ENCODE data around the gene EXD3.
"Not testable (repeated sequence)": the region's sequence is repeated elsewhere in the genome, so short reads cannot be mapped to it uniquely, and the experiment has no call there.

EXD3 gene

DNA sequence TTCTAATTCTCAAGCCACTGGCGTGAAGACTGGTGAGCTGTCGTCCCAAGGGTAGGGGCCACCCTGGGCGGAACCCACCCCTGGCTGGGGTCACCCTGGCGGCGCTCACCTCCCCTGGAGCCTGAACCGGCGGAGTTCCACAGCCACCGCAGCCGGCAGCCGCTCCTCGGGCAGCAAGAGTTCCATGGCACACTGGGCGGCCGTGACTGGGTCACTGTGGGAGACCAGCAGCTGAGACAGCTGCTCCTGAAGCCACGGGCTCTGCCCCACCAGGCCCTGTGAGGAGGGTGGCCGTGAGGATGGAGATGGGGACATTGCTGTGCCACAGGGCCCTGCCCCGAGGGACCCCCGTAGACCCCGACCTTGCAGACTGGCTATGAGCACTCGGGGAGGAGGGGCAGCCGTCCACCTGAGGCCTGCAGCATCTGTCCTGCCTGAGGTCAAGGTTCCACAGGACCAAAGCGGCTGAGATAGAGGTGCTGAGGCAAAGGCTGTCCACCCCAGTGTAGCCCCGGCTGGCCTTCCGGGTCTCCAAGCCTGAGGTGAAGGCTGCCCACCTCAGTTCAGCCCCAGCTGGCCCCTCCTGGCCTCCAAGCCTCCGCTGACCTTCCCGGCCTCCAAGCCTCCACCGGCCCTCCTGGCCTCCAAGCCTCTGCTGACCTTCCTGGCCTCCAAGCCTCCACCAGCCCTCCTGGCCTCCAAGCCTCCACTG lies 70.3 kb downstream of the EXD3 start:
- H3K27me3 Mint-ChIP-seq, result no peaks in the 10 kb centered on the region
- peaks cover 6% of the 10 kb centered on the region for H3K9me3 Mint-ChIP-seq
- H3K27ac Mint-ChIP-seq, result no peak overlapping the region
- H3K36me3 Mint-ChIP-seq, result peaks cover 3% of the 10 kb centered on the region
- no peak overlapping the region for H3K4me3 Mint-ChIP-seq
- no peaks in the 10 kb centered on the region for H3K4me1 Mint-ChIP-seq

DNA sequence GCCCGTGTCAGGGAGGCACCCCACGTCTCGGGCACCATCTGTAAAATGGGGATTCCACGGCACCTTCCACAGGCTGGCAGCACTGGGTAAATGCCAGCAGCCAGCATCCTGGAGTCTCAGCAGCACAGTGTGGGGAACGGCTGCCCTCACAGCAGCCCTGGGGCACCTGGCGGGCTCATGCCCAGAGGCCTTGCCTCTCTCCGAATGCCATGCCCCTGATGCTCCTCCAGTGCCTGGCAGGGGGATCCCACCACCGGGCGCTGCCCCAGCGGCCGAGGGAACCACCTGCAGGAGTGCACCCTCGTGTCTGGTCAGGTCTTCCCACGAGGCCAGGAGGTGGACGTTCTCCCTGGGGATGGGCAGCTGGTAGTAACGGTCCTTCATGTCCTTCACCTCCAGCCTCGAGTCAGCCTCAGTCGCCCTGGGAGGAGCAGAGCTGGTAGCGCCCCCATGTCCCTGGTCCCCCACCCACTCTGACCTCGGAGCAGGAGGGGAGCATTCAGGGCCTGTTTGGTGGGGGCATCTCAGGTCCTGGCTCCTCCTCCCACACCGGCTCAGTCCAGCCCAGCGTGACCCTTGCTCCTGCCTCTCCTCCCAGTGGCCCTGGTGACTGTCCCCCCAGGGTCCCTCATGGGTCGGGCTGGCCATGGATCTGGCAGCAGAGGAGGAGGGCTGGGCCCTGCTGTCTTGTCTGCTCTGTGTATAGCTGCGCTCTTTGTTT lies 71.0 kb downstream of the EXD3 start:
- Mint-ChIP-seq H3K36me3 (peaks cover 2% of the 10 kb centered on the region), H3K27ac (no peak overlapping the region), H3K4me1 (no peaks in the 10 kb centered on the region), H3K9me3 (no peaks in the 10 kb centered on the region), H3K27me3 (no peaks in the 10 kb centered on the region), H3K4me3 (no peak overlapping the region)

DNA sequence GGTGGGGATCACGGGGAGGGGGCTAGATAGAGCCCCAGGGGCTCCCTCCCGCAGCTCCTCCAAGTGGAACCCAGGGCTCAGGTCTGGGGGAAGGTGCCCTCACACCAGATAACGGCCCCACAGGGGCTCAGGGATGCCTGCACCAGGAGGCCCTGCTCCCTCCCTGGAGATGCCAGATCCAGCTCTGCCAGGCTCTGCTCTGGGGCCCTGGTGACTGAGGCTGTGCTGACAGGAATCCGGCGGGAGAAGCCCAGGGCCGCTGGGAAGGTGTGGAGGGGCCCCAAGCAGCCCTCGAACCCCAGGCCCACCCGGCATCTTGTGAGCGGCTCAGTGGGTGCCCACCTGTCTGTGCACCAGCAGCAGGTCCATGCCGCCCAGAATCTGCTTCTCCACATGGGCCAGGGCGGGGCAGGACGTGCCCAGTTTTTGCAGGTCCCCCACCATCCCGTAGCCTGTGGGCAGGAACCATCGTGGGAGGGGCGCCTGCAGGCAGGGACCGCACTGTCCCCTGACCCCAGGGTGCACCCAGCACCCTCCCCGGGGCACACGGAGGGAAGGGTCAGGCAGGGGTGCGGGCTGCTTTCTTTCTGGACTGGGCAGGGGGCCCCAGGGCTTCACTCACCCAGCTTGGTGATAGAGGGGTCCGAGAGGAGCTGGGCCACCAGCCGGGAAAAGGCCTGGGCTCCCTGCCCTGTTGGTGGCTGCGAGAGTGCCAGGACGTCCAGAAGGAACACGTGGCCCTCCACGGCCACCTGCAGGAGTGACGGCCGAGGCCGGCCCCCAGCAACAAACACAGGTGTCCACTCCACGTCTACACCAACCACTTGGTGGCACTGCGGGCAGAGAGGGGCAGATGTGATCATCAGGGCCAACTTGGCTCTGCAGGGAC lies 72.0 kb downstream of the EXD3 start:
- no peaks in the 10 kb centered on the region for H3K4me1 Mint-ChIP-seq
- H3K27me3 Mint-ChIP-seq, result no peaks in the 10 kb centered on the region
- no peak overlapping the region for H3K27ac Mint-ChIP-seq
- H3K4me3 Mint-ChIP-seq, result no peak overlapping the region
- H3K36me3 Mint-ChIP-seq, result peaks cover 6% of the 10 kb centered on the region
- no peaks in the 10 kb centered on the region for H3K9me3 Mint-ChIP-seq

DNA sequence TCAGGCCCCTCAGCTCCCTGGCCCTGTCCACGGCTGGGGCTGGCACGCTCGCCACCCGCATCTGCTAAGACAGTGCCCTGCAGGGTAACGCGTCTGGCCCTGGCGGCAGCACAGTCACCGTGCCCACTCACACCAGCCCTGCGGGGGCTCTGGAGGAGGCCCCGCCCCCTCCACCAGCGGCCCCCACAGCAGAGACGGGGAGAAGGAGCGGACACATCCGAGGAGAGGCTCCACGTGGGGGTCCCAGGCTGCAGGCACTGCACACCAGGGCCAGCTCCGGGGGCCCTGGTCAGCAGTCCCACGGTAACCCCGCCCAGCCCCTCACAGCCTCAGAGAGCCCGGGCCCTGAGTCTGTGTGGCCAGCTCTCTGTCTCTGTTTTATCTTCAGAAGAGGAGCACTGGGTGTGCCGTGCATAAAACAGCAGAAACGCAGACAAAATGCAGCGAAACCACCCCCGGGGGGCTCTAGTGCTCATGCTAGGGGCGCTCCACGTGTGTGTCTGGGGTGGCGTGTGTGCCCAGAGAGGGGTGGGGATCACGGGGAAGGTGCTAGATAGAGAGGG lies 73.4 kb downstream of the EXD3 start:
- peaks cover 7% of the 10 kb centered on the region for H3K36me3 Mint-ChIP-seq
- H3K4me1 Mint-ChIP-seq, result no peaks in the 10 kb centered on the region
- no peaks in the 10 kb centered on the region for H3K9me3 Mint-ChIP-seq
- H3K27ac Mint-ChIP-seq, result no peak overlapping the region
- no peaks in the 10 kb centered on the region for H3K27me3 Mint-ChIP-seq
- no peak overlapping the region for H3K4me3 Mint-ChIP-seq

DNA sequence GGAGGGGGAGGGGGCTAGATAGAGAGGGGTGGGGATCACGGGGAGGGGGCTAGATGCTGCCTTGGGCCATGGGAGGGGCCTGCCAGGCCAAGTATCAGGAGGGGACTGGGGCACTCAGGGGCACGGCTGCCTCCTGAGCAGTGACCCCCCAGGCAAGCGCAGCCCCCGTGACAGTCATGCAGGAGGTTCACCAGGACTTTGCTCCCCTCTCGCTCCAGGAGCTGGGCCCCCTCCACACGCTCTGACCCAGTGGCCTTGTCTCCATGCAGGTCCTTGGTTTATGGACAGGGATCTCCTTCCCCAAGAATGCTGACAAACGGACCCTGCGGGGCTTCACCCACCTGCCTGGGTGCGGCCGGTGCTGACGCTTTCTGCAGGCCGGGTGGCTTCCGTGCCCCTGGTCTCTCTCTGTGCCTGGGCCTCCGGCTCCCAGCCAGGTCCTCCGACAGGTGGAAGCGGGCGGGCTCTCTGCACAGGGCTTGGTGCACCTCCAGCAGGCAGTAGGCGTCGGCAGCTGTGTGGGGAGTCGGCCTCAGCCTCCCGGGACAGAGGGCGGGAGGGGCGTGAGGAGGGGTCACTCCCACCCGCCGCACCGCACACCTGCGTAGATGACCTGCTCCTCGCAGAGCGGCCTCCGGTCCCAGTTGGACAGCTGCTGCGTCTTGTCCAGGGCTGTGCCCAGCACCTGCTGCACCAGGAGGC lies 74.0 kb downstream of the EXD3 start:
- H3K27me3 Mint-ChIP-seq, result no peaks in the 10 kb centered on the region
- no peak overlapping the region for H3K4me3 Mint-ChIP-seq
- peaks cover 7% of the 10 kb centered on the region for H3K36me3 Mint-ChIP-seq
- H3K9me3 Mint-ChIP-seq, result no peaks in the 10 kb centered on the region
- H3K4me1 Mint-ChIP-seq, result no peaks in the 10 kb centered on the region
- no peak overlapping the region for H3K27ac Mint-ChIP-seq

DNA sequence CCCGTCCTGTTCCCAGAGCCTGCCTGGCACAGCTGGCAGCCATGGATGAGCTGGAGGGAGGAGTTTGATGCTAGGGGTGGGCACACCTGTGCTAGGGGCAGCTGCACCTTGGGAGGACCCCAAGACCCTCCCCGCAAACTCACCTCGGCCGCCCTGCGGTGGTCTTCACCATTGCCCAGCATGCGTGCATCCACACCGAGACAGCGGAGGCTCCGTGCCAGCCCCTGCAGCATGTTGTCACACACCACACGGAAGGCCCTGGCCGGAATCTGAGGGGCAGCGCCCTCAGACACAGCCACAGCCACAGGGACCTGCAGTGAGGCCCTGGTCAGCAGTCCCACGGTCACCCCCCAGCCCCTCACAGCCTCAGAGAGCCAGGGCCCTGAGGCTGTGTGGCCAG lies 75.0 kb downstream of the EXD3 start:
- no peaks in the 10 kb centered on the region for H3K27me3 Mint-ChIP-seq
- H3K36me3 Mint-ChIP-seq, result peaks cover 7% of the 10 kb centered on the region
- no peaks in the 10 kb centered on the region for H3K9me3 Mint-ChIP-seq
- H3K4me3 Mint-ChIP-seq, result no peak overlapping the region
- no peaks in the 10 kb centered on the region for H3K4me1 Mint-ChIP-seq
- no peak overlapping the region for H3K27ac Mint-ChIP-seq

DNA sequence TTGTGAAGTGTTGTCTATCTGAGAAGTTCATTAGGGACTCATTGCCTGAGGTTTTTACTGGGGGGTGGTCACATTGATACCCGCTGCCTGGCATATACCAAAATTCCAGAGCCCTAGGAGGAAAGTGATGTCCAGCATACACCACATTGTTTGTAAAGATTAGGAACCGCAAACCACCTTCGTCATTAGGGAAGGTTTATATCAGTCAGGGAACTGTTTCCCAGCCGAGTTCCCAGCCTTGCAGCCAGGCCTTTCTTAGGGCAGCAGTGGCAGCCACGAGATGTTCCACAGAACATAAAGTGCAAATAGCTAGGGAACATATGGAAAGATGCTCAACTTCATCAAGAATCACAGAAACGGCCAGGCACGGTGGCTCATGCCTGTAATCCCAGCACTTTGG lies 80.5 kb downstream of the EXD3 start:
- Mint-ChIP-seq H3K4me3 (no peak overlapping the region), H3K36me3 (peaks cover 7% of the 10 kb centered on the region), H3K4me1 (peaks cover 10% of the 10 kb centered on the region), H3K27ac (no peak overlapping the region), H3K9me3 (no peaks in the 10 kb centered on the region), H3K27me3 (no peaks in the 10 kb centered on the region)

DNA sequence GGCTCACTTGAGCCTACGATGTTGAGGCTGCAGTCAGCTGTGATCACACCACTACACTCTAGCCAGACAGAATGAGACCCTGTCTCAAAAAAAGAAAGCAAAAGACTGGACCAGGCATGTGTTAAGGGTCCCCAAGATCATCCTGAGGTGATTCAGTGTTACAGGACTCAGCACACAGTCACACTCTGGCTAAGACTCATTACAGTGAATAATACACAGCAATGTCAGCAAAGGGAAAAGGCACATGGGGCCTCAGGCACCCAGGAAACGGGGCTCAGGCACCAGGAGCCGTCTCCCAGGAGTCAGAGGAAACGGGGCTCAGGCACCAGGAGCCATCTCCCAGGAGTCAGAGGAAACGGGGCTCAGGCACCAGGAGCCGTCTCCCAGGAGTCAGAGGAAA lies 81.7 kb downstream of the EXD3 start:
- peaks cover 3% of the 10 kb centered on the region for H3K36me3 Mint-ChIP-seq
- peaks cover 10% of the 10 kb centered on the region for H3K4me1 Mint-ChIP-seq
- H3K27me3 Mint-ChIP-seq, result no peaks in the 10 kb centered on the region
- no peak overlapping the region for H3K4me3 Mint-ChIP-seq
- no peaks in the 10 kb centered on the region for H3K9me3 Mint-ChIP-seq
- no peak overlapping the region for H3K27ac Mint-ChIP-seq

DNA sequence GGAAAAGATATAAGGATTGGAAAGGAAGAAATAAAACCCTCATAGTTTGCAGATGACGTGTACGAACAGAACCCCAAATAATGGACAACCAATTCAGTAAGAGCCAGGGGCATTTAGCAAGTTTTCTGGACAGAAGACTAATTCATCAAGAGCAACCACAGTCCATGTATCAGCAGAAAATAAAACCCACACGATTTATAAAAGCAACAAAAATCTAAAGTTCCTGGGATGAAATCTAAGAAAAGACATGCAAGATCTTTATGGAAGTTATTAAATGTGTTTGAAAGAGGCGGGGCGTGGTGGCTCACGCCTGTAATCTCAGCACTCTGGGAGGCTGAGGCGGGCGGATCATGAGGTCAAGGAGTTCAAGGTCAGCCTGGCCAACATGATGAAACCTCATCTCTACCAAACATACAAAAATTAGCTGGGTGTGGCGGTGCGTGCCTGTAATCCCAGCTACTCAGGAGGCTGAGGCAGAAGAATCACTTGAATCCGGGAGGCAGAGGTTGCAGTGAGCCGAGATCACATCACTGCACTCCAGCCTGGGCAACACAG lies 83.0 kb downstream of the EXD3 start:
- not testable (repeated sequence) for H3K4me3 Mint-ChIP-seq, H3K36me3 Mint-ChIP-seq, H3K9me3 Mint-ChIP-seq, H3K27me3 Mint-ChIP-seq, H3K27ac Mint-ChIP-seq
- peaks cover 10% of the 10 kb centered on the region for H3K4me1 Mint-ChIP-seq

DNA sequence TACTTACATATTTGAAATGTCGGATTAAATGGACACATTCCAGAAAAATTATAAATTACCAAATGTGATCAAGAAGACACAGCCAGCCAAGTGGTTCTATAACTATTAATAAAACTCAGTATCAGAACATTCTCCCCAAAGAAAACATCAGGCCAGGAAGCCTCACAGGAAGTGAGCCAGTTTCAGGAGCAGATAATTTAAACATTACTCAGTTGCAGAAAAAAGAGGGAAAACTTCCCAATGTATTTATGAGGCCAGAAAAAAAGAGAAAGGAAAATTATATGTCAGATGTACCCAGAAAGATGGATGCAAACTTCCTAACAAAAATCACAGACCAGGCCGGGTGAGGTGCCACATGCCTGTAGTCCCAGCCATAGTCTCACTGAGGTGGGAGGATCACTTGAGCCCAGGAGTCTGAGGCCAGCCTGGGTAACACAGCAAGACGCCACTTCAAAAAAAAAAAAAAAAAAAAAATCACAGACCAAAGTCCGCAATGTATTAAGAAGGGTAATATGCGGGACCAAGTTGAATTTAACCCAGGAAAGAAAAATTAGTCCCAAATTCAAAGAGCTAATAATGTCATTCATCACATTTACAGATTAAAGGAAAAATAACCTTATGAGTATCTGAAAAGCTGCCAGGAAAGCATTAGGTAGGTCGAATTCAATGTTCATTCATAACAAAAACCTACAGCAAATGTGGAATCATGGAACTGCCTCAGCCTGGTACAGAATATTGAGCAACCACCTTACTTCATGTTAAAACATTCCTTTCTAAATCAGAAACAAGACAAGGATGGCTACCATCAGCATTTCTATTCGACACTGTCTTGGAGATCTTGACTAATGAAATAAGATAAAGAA lies 83.7 kb downstream of the EXD3 start:
- no peaks in the 10 kb centered on the region for H3K9me3 Mint-ChIP-seq
- no peak overlapping the region for H3K27ac Mint-ChIP-seq

DNA sequence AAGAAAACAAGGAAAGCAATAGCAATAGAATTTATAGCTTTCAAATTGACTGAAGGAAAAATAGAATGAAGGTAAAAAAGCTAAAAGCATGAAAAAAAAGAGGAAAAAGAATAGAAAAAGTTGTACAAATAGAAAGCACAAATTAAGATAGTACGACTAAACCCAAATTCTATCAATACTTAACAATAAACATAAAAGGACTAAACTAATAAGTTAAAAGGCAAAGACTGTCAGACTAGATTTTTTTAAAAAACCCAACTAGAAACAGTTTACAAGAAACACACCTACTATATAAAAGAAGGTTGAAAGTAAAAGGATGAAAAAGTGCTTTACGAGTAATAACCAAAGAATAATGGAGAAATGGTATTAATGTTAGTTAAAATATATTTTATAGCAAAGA lies 86.2 kb downstream of the EXD3 start:
- H3K9me3 Mint-ChIP-seq, result no peaks in the 10 kb centered on the region
- H3K27ac Mint-ChIP-seq, result no peak overlapping the region
- H3K4me1 Mint-ChIP-seq, result peaks cover 10% of the 10 kb centered on the region
- H3K4me3 Mint-ChIP-seq, result no peak overlapping the region
- no peaks in the 10 kb centered on the region for H3K27me3 Mint-ChIP-seq
- peaks cover 10% of the 10 kb centered on the region for H3K36me3 Mint-ChIP-seq

More for the DNA sequence above, 83.7 kb downstream of the EXD3 start:
- Mint-ChIP-seq H3K36me3 (peaks cover 9% of the 10 kb centered on the region), H3K4me3 (no peak overlapping the region), H3K27me3 (no peaks in the 10 kb centered on the region), H3K4me1 (peaks cover 10% of the 10 kb centered on the region)

DNA sequence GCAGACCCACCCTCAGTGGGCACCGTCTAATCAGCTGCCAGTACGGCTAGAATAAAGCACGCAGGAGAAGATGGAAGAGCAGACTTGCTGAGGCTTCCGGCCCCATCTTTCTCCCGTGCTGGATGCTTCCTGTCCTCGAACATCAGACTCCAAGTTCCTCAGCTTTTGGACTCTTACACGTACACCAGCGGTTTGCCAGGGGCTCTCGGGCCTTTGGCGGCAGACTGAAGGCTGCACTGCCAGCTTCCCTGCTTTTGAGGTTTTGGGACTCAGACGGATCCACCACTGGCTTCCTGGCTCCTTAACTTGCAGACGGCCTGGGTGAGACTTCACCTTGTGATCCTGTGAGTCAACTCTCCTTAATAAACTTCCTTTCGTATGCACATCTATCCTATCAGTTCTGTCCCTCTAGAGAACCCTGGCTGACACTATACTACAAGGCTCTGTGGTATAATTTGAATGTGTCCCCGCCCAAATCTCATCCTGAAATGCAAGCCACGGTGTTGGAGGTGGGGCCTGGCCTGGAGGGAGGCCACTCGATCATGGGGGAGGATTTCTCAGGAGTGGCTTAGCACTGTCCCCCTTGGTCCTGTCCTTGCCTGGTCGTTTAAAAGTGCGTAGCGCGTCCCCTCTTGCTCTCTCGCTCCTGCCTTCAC lies 89.8 kb downstream of the EXD3 start:
- peaks cover 10% of the 10 kb centered on the region for H3K36me3 Mint-ChIP-seq
- H3K4me1 Mint-ChIP-seq, result peaks cover under 1% of the 10 kb centered on the region
- H3K9me3 Mint-ChIP-seq, result no peaks in the 10 kb centered on the region
- H3K4me3 Mint-ChIP-seq, result no peak overlapping the region
- H3K27me3 Mint-ChIP-seq, result no peaks in the 10 kb centered on the region
- H3K27ac Mint-ChIP-seq, result no peak overlapping the region

DNA sequence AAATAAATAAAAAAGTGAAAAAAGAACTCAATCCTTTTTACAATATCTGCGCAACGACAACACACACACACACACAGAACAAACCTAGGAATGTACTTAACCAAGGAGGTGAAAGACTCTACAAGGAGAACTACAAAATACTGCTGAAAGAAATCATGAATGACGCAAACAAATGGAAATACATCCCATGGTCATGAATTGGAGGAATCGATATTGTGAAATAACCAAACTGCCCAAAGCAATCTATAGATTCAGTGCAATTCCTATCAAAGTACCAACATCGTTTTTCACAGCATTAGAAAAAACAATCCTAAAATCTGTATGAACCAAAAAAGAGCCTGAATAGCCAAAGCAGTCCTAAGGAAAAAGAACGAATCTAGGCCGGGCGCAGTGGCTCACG lies 91.0 kb downstream of the EXD3 start:
- peaks cover 10% of the 10 kb centered on the region for H3K36me3 Mint-ChIP-seq
- H3K4me3 Mint-ChIP-seq, result no peak overlapping the region

DNA sequence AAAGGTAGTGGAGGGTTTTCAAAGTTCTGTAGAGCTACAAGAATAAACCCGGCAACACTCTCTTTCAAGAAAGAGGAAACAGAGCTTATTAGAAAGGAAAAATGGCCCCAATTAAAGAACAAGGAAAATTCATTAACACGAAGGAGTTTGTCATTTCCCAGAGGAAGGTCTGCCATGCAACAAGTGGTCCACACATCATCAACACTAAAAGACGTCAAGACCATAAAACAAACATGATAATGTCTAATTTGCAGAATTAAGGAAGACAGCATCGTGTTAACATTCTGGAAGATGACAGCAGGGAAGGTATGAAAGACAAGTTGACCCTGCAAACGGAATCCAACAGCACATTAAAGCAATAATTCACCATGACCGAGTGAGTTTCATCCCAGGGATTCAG lies 92.3 kb downstream of the EXD3 start:
- H3K4me3 Mint-ChIP-seq, result no peak overlapping the region
- peaks cover 8% of the 10 kb centered on the region for H3K4me1 Mint-ChIP-seq
- H3K27ac Mint-ChIP-seq, result no peak overlapping the region
- H3K27me3 Mint-ChIP-seq, result peaks cover 2% of the 10 kb centered on the region
- peaks cover 7% of the 10 kb centered on the region for H3K36me3 Mint-ChIP-seq
- H3K9me3 Mint-ChIP-seq, result peaks cover 5% of the 10 kb centered on the region

More for the DNA sequence above, 91.0 kb downstream of the EXD3 start:
- Mint-ChIP-seq H3K9me3 (peaks cover under 1% of the 10 kb centered on the region), H3K4me1 (peaks cover 1% of the 10 kb centered on the region), H3K27ac (no peak overlapping the region), H3K27me3 (no peaks in the 10 kb centered on the region)

Data from activated naive CD4-positive, alpha-beta T cell treated with anti-CD3 and anti-CD28 coated beads, Interleukin-2, amount 50 U/mL, for 24 hours (primary cell).